K562 (cell line): Measurements from ENCODE around the gene NOTCH1. TPM values are rescaled to one million over a fixed set of nuclear protein-coding genes. Genes with fewer than 3 reads are reported as not detected.
A peak's percentile ranks its signal among the peaks of the same experiment; 100 is the strongest.

Experiments
- ATAC-seq: fragments of 200-7000 bp; cut with Tn5 transposase; 3 replicates; pipeline ENCODE4 v1.9.1; 2020; ENCODE audit warnings: moderate library complexity
- BruUV-seq: library from RNA; stranded (reverse); fragments of 400-500 nt; replicated peaks from 2 replicates; lab custom pipeline; 2021; lab: Mats Ljungman, UMichigan
- CTCF ChIA-PET: fragments of 300-600 bp; formaldehyde crosslinking; extraction: SDS; loops from one replicate; lab custom pipeline; 2021; ENCODE audit warnings: low intra/inter-chr PET ratio; lab: Yijun Ruan, JAX
- POLR2A ChIA-PET: fragments of 300-600, 350-650 bp; sonication (Branson Sonifier 250); formaldehyde crosslinking; extraction: SDS; loops from one replicate; lab custom pipeline; 2021; ENCODE audit warnings: antibody characterized with exemption, inconsistent platforms; lab: Yijun Ruan, JAX
- DNase-seq, 4 experiments: peaks; one replicate each; pipeline versions ENCODE4 v3.0.0 to v3.0.0-alpha.2; 2011 to 2018; ENCODE audit warnings: low spot score in 3 of 4, mixed read lengths in 3 of 4; ENCODE audit errors: extremely low read depth in 1 of 4
- FAIRE-seq: peaks from 2 replicates; lab custom pipeline; 2011; peaks lifted over from hg19 to GRCh38; lab: Jason Lieb, UNC
- H2AFZ ChIP-seq: 2 replicates; pipeline ENCODE4 v1.6.0; 2011; ENCODE audit warnings: low read depth, low read length, control low read depth, inconsistent platforms
- H3K27ac ChIP-seq: fragments of 200-600 bp; 3 replicates; pipeline ENCODE4 v1.8.0; 2011; ENCODE audit warnings: low read depth, mild to moderate bottlenecking, control low read depth, inconsistent platforms, low read length, moderate library complexity, mixed read lengths; ENCODE audit errors: extremely low read depth
- H3K27me3 ChIP-seq, 2 experiments: fragments of 300-600 bp in 1 of 2; 2 replicates in 1 of 2; 3 replicates in 1 of 2; pipeline versions ENCODE4 v1.6.0 to v1.8.0; 2011; ENCODE audit warnings: inconsistent platforms in 2 of 2, low read length in 2 of 2, mild to moderate bottlenecking in 1 of 2, mixed read lengths in 1 of 2, moderate library complexity in 1 of 2; ENCODE audit not compliant: control insufficient read depth in 2 of 2, insufficient read depth in 2 of 2
- H3K36me3 ChIP-seq: fragments of 300-600 bp; 3 replicates; pipeline ENCODE4 v1.8.0; 2011; ENCODE audit warnings: mild to moderate bottlenecking, low read length, inconsistent platforms; ENCODE audit not compliant: control insufficient read depth, insufficient read depth
- H3K4me1 ChIP-seq, 2 experiments: fragments of 200-600 bp in 1 of 2; replicated peaks in 1 of 2; 2 replicates in 1 of 2; 3 replicates in 1 of 2; pipeline versions ENCODE4 v1.5.1 to v1.8.0; 2011; ENCODE audit warnings: inconsistent platforms in 2 of 2, low read length in 2 of 2, mild to moderate bottlenecking in 1 of 2, mixed read lengths in 1 of 2, moderate library complexity in 1 of 2; ENCODE audit not compliant: control insufficient read depth in 2 of 2, insufficient read depth in 2 of 2
- H3K4me2 ChIP-seq: 2 replicates; pipeline ENCODE4 v1.6.1; 2011; ENCODE audit warnings: low read length, control low read depth, inconsistent platforms, mixed read lengths; ENCODE audit not compliant: insufficient read depth
- H3K4me3 ChIP-seq: fragments of 200-600 bp; sonication (generic), shearing (Covaris generic); 2 replicates; pipeline ENCODE4 v1.5.1; 2016; ENCODE audit warnings: control low read depth, inconsistent platforms
- H3K79me2 ChIP-seq: fragments of 200-600 bp; 3 replicates; pipeline ENCODE4 v1.8.0; 2011; ENCODE audit warnings: low read length, inconsistent platforms; ENCODE audit not compliant: control insufficient read depth, insufficient read depth
- H3K9ac ChIP-seq, 2 experiments: 2 replicates each; pipeline versions ENCODE4 v1.6.0 to v1.6.1; 2011; ENCODE audit warnings: low read depth in 2 of 2, low read length in 2 of 2, control low read depth in 1 of 2, inconsistent platforms in 1 of 2, mild to moderate bottlenecking in 1 of 2, mixed read lengths in 1 of 2; ENCODE audit not compliant: insufficient read depth in 1 of 2
- H3K9me1 ChIP-seq: one replicate; pipeline ENCODE4 v1.6.0; 2011; ENCODE audit warnings: inconsistent platforms, mild to moderate bottlenecking, low read length, moderate library complexity; ENCODE audit not compliant: control insufficient read depth, insufficient read depth
- H3K9me3 ChIP-seq: replicated peaks from 2 replicates; pipeline ENCODE4 v1.5.1; 2011; ENCODE audit warnings: low read depth, low read length, inconsistent platforms; ENCODE audit not compliant: control insufficient read depth, insufficient read depth
- H4K20me1 ChIP-seq: replicated peaks from 2 replicates; pipeline ENCODE4 v1.6.1; 2011; ENCODE audit warnings: low read length, inconsistent platforms, mixed read lengths; ENCODE audit not compliant: control insufficient read depth, insufficient read depth
- C11orf30 ChIP-seq: fragments of 450-650 bp; IDR thresholded peaks from 2 replicates; pipeline ENCODE4 v1.6.1; 2016; ENCODE audit warnings: low read depth, mild to moderate bottlenecking
- ETS1 ChIP-seq: conservative IDR thresholded peaks from 2 replicates; pipeline ENCODE4 v1.6.1; 2011; ENCODE audit warnings: low read depth, mild to moderate bottlenecking, low read length; ENCODE audit not compliant: control insufficient read depth
- HMG20A ChIP-seq: fragments of 450-650 bp; formaldehyde crosslinking; conservative IDR thresholded peaks from 2 replicates; pipeline ENCODE4 v1.4.0; 2020; ENCODE audit warnings: mild to moderate bottlenecking, mixed read lengths
- KDM1A ChIP-seq, 2 experiments: fragments of 450-650 bp; IDR thresholded peaks; 2 replicates each; pipeline ENCODE4 v1.6.1; 2016; ENCODE audit warnings: mild to moderate bottlenecking in 2 of 2
- PHF21A ChIP-seq: fragments of 450-650 bp; IDR thresholded peaks from 2 replicates; pipeline ENCODE4 v1.6.1; 2017; ENCODE audit warnings: low read depth, borderline replicate concordance
- TBL1XR1 ChIP-seq, 2 experiments: IDR thresholded peaks; 2 replicates each; pipeline ENCODE4 v1.6.1; 2012; ENCODE audit warnings: improper control_type of control experiment in 2 of 2, low read length in 2 of 2, mild to moderate bottlenecking in 1 of 2
- U2AF1 ChIP-seq: fragments of 200-400 bp; formaldehyde crosslinking; optimal IDR thresholded peaks from 2 replicates; pipeline ENCODE3; 2017; ENCODE audit warnings: mild to moderate bottlenecking, low read depth, low read length, moderate library complexity
- U2AF2 ChIP-seq: fragments of 200-400 bp; formaldehyde crosslinking; optimal IDR thresholded peaks from 2 replicates; pipeline ENCODE3; 2017; ENCODE audit warnings: low read depth, mild to moderate bottlenecking, low read length
- ZNF518B ChIP-seq: fragments of 250-450 bp; sonication (Bioruptor Pico); IDR thresholded peaks from 2 replicates; pipeline ENCODE4 v1.5.0; 2021; ENCODE audit warnings: mild to moderate bottlenecking, moderate library complexity
- WGBS: fragments of 100-300 bp; shearing (Covaris generic); methylation state at CpG from one replicate; pipeline ENCODE4 v1.1.6; 2016; ENCODE audit warnings: low coverage, mixed read lengths; ENCODE audit not compliant: insufficient coverage; ENCODE audit errors: missing lambda C conversion rate; 5-methylcytosine and 5-hydroxymethylcytosine counted together
- in situ Hi-C: fragments of 300-500 bp; cut with MboI; formaldehyde crosslinking; loops from 4 replicates; pipeline ENCODE4 v1.15.0; 2018; ENCODE audit warnings: inconsistent platforms, mixed read lengths
- intact Hi-C: fragments of 100-400 bp; cut with micrococcal nuclease; formaldehyde crosslinking; loops from 2 replicates; pipeline ENCODE4 v1.14.2; 2022
- polyA plus RNA-seq, 8 experiments: library from polyadenylated mRNA; depleted of rRNA in 4 of 8; stranded (reverse) in 5 of 8; unstranded in 3 of 8; fragments of >200 nt; fragmentation: Nextera tagmentation in 2 of 8; fragmentation: Illumina TruSeq in 1 of 8; extraction: Ambion mirVana in 2 of 8; extraction: Trizol in 1 of 8; gene quantifications; 2 replicates each; pipeline versions ENCODE4 v1.2.1 to v1.2.3, GENCODE V29; 2011 to 2014; ENCODE audit warnings: inconsistent platforms in 1 of 8, missing spikeins in 1 of 8
- total RNA-seq, 7 experiments: library from RNA; depleted of rRNA in 6 of 7; stranded (reverse); fragments of >200 nt in 6 of 7; fragmentation: Illumina TruSeq in 2 of 7; extraction: Trizol in 2 of 7; gene quantifications; 2 replicates each; pipeline versions ENCODE4 v1.2.1 to v1.2.3, GENCODE V29; 2011 to 2021; ENCODE audit warnings: low replicate concordance in 1 of 7
- TF ChIP-seq, protein P1 (sequence below): fragments of 450-650 bp; IDR thresholded peaks from 2 replicates; pipeline ENCODE4 v1.6.1; 2018; ENCODE audit warnings: mild to moderate bottlenecking, low read depth; ENCODE audit not compliant: partially characterized antibody
- TF ChIP-seq, protein P2 (sequence below): fragments of 250-450 bp; sonication (Bioruptor Pico); IDR thresholded peaks from 2 replicates; pipeline ENCODE4 v1.8.0; 2021; ENCODE audit warnings: mild to moderate bottlenecking, moderate library complexity

Gene NOTCH1
- total and polyA plus RNA-seq, 9 of the 15 experiments (the other 6 are each of a cell fraction or from before 2014, with no cell fraction given) = 0.03 to 31.4 (median 2.3) TPM

- H2AFZ ChIP-seq = peak overlapping the region; percentile 32
- H3K4me3 ChIP-seq = no peak overlapping the region
- peak overlapping the region; percentile 40 to 85; a peak in 3 of 4 replicates for H3K9ac ChIP-seq
- no peaks in the 10 kb centered on the region for H3K9me3 ChIP-seq
- peaks cover 9 to 70% of the 10 kb centered on the region in 2 experiments for H3K4me1 ChIP-seq
- WGBS = 36% methylated on average over 32 of the region's 33 CpGs
- H3K4me2 ChIP-seq = peak overlapping the region; percentile 58
- BruUV-seq = no TSS peak
- peaks cover 15% of the 10 kb centered on the region; the same call in 1 of the 2 replicates for H4K20me1 ChIP-seq
- ChIA-PET POLR2A (interaction anchor here (0.6 to 1.2 kb wide), 11 partner anchors 9 to 139 kb away, joined by 3 to 4 read pairs (median 3); no protein-coding TSS in a partner anchor), CTCF (no interaction called here)
- DNase-seq = peak; percentile 78 to 94 (median 83)
- H3K79me2 ChIP-seq = peaks cover 23% of the 10 kb centered on the region; the same call in 2 of the 3 replicates
- H3K36me3 ChIP-seq = peaks cover 15% of the 10 kb centered on the region; the same call in 1 of the 3 replicates
- FAIRE-seq = peak; percentile 96
- no peaks in the 10 kb centered on the region for H3K9me1 ChIP-seq
- intact Hi-C loops = loop anchor here (10.0 kb wide), 1 partner anchor 85 kb away; no protein-coding TSS in a partner anchor
- peak; percentile 94 for ATAC-seq
- H3K27ac ChIP-seq = peak overlapping the region; percentile 66
- H3K27me3 ChIP-seq = no peaks in the 10 kb centered on the region
- in situ Hi-C loops = no loop called here
- TF ChIP-seq, protein P1, sequence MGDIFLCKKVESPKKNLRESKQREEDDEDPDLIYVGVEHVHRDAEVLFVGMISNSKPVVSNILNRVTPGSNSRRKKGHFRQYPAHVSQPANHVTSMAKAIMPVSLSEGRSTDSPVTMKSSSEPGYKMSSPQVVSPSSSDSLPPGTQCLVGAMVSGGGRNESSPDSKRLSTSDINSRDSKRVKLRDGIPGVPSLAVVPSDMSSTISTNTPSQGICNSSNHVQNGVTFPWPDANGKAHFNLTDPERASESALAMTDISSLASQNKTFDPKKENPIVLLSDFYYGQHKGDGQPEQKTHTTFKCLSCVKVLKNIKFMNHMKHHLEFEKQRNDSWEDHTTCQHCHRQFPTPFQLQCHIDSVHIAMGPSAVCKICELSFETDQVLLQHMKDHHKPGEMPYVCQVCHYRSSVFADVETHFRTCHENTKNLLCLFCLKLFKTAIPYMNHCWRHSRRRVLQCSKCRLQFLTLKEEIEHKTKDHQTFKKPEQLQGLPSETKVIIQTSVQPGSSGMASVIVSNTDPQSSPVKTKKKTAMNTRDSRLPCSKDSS = no peak
- TF ChIP-seq, protein P2, sequence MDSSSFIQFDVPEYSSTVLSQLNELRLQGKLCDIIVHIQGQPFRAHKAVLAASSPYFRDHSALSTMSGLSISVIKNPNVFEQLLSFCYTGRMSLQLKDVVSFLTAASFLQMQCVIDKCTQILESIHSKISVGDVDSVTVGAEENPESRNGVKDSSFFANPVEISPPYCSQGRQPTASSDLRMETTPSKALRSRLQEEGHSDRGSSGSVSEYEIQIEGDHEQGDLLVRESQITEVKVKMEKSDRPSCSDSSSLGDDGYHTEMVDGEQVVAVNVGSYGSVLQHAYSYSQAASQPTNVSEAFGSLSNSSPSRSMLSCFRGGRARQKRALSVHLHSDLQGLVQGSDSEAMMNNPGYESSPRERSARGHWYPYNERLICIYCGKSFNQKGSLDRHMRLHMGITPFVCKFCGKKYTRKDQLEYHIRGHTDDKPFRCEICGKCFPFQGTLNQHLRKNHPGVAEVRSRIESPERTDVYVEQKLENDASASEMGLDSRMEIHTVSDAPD = no peak
- TF ChIP-seq ZNF518B (no peak), ETS1 (no peak), PHF21A (no peak), KDM1A (IDR thresholded peaks at IDR 0.05) (0 out of 4 replicates have a peak, but pooled peaks of 1 of the 2 experiments have one; percentile 9), C11orf30 (no peak), TBL1XR1 (IDR thresholded peaks at IDR 0.05; ENCODE audit: low read length in 2 of 2) (no peak), U2AF2 (no peak), U2AF1 (no peak), HMG20A (CRISPR knock-in tag) (no peak)
These were observed 6.1 kb downstream of the NOTCH1 start for GRCh38 chr9:136539427-136540421.
